AG04449 (cell line): ENCODE results near the gene GPR108.

Experiments used
- CTCF ChIA-PET: fragments of 350-600 bp; formaldehyde crosslinking; extraction: SDS; loops from one replicate; lab custom pipeline; 2021; ENCODE audit warnings: antibody characterized with exemption; lab: Yijun Ruan, JAX
- POLR2A ChIA-PET: fragments of 400-600, 350-600 bp; formaldehyde crosslinking; extraction: SDS; loops from one replicate; lab custom pipeline; 2020; ENCODE audit warnings: antibody characterized with exemption, inconsistent platforms; lab: Yijun Ruan, JAX
- DNase-seq: peaks from one replicate; pipeline ENCODE4 v3.0.0-alpha.2; 2010; ENCODE audit warnings: low read depth, low spot score
- H3K4me3 ChIP-seq: 2 replicates; pipeline ENCODE4 v1.5.1; 2011; ENCODE audit warnings: low read depth, mild to moderate bottlenecking, control low read depth, low read length
- TF ChIP-seq, protein P1 (sequence below): IDR thresholded peaks from one replicate; pipeline ENCODE4 v1.5.1; 2011; ENCODE audit warnings: mild to moderate bottlenecking, moderate library complexity, low read length, control low read depth, inconsistent platforms; ENCODE audit not compliant: insufficient read depth; ENCODE audit errors: missing control alignments

The GPR108 gene

DNA sequence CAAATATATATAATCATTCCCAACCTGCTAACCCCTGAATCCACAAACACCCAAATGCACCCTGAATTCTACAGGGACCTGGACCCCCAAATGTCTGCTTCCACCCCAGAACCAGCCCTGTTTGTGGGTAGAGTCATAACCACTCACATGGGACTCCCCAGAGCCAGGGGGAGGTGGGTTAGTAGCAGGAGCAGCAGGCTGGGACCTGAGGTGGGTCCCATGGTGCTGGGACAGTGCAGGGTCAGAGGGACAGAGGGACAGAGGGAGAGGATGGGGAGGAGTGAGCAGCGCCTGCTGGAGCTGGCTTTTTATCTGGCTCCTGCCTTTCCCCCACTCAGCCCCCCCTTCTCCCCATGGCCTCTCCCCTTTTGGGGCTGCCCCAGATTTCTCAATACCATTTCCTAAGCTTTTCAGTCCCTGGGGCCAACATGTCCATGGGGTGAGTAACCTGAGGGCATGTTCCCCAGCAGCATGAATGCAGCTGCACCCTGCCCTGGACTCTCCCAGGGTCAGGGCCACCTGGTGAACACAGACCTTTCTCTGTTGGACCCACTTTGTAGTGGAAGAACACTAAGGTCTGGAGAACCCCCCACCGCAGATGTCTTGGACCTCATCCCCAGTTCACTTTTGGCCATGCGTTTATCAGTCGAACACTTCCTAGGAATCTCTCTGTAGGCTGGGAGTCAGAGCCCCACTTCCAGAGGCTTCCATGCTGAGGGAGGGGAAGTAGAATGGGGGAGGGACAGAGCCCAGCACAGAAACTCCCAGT lies 16.8 kb downstream of the GPR108 start, which contains the start of gene C3:
TSS of gene C3 (minus strand) at position 282 of the 769 bp plus-strand sequence. CDS start at position 221, 61 bp downstream.
- ChIA-PET CTCF (interaction anchor here (1.3 to 1.6 kb wide), 2 partner anchors 13 to 143 kb away, joined by 3 to 4 read pairs; no protein-coding TSS in a partner anchor), POLR2A (no interaction called here)
- TF ChIP-seq, protein P1, sequence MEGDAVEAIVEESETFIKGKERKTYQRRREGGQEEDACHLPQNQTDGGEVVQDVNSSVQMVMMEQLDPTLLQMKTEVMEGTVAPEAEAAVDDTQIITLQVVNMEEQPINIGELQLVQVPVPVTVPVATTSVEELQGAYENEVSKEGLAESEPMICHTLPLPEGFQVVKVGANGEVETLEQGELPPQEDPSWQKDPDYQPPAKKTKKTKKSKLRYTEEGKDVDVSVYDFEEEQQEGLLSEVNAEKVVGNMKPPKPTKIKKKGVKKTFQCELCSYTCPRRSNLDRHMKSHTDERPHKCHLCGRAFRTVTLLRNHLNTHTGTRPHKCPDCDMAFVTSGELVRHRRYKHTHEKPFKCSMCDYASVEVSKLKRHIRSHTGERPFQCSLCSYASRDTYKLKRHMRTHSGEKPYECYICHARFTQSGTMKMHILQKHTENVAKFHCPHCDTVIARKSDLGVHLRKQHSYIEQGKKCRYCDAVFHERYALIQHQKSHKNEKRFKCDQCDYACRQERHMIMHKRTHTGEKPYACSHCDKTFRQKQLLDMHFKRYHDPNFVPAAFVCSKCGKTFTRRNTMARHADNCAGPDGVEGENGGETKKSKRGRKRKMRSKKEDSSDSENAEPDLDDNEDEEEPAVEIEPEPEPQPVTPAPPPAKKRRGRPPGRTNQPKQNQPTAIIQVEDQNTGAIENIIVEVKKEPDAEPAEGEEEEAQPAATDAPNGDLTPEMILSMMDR = no peak
- H3K4me3 ChIP-seq = no peak within 1 kb of the TSS
- DNase-seq = no peak

DNA sequence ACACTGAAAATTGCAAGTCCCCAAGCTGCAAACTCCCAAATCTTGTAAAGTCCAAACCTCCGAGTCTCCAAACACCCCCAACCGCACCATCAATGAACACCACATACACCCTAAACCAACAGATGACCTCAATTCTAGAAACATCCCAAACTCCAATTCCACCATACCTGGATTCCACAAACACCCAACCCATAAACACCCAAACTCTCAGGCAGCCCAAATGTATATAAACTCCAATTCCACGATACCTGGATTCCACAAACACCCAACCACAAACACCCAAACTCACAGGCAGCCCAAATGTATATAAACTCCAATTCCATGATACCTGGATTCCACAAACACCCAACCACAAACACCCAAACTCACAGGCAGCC lies 17.4 kb downstream of the GPR108 start:
- TF ChIP-seq, protein P1 = no peak
- ChIA-PET POLR2A (no interaction called here), CTCF (interaction anchor here (1.3 to 1.6 kb wide), 2 partner anchors 13 to 144 kb away, joined by 3 to 4 read pairs; no protein-coding TSS in a partner anchor)
- DNase-seq = no peak
- no peak overlapping the region for H3K4me3 ChIP-seq

DNA sequence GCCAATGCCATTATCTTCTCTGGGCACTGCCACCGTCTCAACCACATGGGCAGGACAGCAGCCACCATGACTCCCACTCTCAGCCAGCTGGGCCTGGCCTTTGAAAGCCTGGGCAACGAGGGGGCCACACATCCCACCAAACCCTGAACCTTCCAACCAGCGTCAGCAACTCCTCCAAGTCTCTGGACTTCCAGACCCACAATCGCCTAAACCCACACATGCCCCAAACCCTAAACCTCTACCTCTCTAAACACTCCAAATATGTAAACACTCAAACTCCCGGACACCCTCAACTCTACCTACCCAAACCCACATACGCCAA lies 17.9 kb downstream of the GPR108 start:
- ChIA-PET CTCF (no interaction called here), POLR2A (no interaction called here)
- H3K4me3 ChIP-seq = no peak overlapping the region
- TF ChIP-seq, protein P1 = no peak
- DNase-seq = no peak

DNA sequence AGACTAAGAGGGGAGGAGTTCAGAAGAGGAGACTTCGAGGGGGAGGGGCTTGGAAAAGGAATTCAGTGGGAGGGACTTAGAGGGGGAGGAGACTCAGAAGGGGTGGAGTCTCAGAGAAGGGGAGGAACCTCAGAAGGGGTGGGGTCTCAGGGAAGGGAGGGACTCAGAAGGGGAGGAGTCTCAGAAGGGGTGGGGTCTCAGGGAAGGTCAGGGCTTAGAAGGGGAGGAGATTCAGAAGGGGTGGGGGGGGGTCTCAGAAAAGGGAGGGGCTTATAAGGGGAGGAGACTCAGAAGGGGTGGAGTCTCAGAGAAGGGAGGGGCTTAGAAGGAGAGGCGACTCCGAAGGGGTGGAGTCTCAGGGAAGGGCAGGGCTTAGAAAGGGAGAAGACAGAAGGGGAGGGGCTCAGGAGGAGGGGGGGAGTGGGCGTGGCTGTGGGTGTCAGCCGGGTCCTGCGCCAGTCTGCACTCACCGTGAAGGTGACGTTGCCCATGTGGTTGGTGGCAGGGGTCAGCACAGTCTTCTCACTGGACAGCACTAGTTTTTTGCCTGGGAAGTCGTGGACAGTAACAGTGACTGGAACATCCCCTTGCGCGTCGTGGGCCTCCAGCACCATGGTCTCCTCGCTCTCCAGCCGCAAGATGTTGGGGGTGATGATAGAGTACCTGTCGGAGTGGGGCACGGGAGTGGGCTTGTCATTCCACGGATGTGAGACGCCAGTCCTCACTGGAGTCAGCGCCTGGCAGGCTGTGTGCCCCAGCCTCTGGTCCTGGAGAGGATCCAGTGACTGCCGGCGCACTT lies 18.4 kb downstream of the GPR108 start:
- H3K4me3 ChIP-seq = no peak overlapping the region
- ChIA-PET POLR2A (no interaction called here), CTCF (no interaction called here)
- no peak for DNase-seq
- TF ChIP-seq, protein P1 = no peak

DNA sequence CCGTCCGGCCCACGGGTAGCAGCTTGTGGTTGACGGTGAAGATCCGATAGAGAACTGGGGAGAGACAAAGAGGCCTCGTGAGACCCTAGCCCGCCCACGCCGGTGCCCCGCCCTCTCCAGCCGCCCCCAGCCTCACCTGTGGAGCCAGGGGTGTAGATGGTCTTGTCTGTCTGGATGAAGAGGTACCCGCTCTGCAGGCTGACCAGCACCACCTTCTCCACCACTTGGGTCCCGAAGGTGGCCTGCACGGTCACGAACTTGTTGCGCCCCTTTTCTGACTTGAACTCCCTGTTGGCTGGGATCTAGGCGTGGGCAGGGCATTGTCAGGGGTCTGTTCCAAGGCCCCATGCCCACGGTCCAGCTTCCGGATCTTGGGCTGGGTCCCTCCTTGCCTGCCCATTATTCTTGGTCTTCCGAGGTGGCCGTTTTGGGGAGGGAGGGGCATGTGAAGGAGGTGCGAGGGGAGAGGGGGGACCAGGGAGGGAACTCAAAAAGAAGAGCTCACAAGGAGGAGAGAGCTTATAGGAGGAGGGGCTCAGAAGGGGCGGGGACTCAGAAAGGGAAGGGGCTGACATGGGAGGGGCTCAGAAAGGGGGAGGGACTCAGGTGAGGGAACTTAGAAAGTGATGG lies 19.2 kb downstream of the GPR108 start:
- no peak overlapping the region for H3K4me3 ChIP-seq
- TF ChIP-seq, protein P1 = no peak
- POLR2A ChIA-PET = no interaction called here
- CTCF ChIA-PET = no interaction called here
- no peak for DNase-seq

DNA sequence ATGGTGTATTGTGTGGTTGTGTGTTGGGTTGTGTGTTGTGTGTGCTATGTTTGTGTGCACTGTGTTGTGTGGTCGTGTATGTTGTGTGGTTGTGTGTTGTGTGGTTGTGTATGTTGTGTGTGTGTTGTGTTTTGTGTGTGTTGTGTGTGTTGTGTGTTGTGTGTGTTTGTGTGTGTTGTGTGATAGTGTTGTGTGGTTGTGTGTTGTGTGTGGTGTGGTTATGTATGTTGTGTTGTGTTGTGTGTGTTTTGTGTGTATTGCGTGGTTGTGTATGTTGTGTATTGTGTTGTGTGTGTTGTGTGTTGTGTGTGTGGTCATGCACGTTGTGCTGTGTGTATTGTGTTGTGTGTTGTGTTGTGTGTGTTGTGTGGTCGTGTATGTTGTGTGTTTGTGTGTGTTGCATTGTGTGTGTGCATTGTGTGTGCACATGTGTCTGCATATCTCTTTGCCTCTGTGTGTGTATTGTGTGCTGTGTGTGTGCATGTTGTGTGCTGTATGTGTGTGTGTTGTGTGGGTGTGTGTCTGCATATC lies 19.9 kb downstream of the GPR108 start:
- TF ChIP-seq, protein P1 = no peak
- ChIA-PET CTCF (no interaction called here), POLR2A (no interaction called here)
- no peak for DNase-seq
- no peak overlapping the region for H3K4me3 ChIP-seq
